Mesothelial cell of epicardium (in vitro differentiated cells): ENCODE results near the gene CENPB. TPM values are rescaled to one million over a fixed set of nuclear protein-coding genes. Genes with fewer than 3 reads are reported as not detected.

Experiments
- DNase-seq, 2 experiments: peaks; one replicate each; pipeline ENCODE4 v3.0.0; 2021; ENCODE audit warnings: low spot score in 2 of 2; ENCODE audit not compliant: unreplicated experiment in 2 of 2
- H3K27ac Mint-ChIP-seq: 2 replicates; pipeline ENCODE4 v1.8.0; 2021; ENCODE audit warnings: mixed read lengths
- H3K27me3 Mint-ChIP-seq: 2 replicates; pipeline ENCODE4 v1.8.0; 2021; ENCODE audit warnings: low read depth, mixed read lengths
- H3K36me3 Mint-ChIP-seq: 2 replicates; pipeline ENCODE4 v1.8.0; 2021; ENCODE audit warnings: mixed read lengths
- H3K4me1 Mint-ChIP-seq: 2 replicates; pipeline ENCODE4 v1.8.0; 2021; ENCODE audit warnings: mixed read lengths
- H3K4me3 Mint-ChIP-seq: 2 replicates; pipeline ENCODE4 v1.8.0; 2021; ENCODE audit warnings: mild to moderate bottlenecking, moderate library complexity, mixed read lengths
- H3K9me3 Mint-ChIP-seq: 2 replicates; pipeline ENCODE4 v1.8.0; 2021; ENCODE audit warnings: mixed read lengths
- total RNA-seq: library from RNA; stranded (reverse); gene quantifications from 3 replicates; pipeline ENCODE4 v1.2.1, GENCODE V29; 2021
- TF ChIP-seq, protein P1 (sequence below): fragments of 200-600 bp; sonication (generic); IDR thresholded peaks from one replicate; pipeline ENCODE4 v1.5.0; 2021; ENCODE audit warnings: antibody characterized with exemption; ENCODE audit not compliant: unreplicated experiment

Gene CENPB
- total RNA-seq, 1 donor from 2014 or later: 63.0 TPM

GRCh38 chr20:3758566-3758965, 28.0 kb downstream of the CENPB start:
- Mint-ChIP-seq H3K27me3 (no peaks in the 10 kb centered on the region), H3K4me3 (no peak overlapping the region), H3K4me1 (peaks cover 6% of the 10 kb centered on the region), H3K9me3 (no peaks in the 10 kb centered on the region), H3K27ac (no peak overlapping the region), H3K36me3 (peaks cover 6% of the 10 kb centered on the region)
- TF ChIP-seq, protein P1, sequence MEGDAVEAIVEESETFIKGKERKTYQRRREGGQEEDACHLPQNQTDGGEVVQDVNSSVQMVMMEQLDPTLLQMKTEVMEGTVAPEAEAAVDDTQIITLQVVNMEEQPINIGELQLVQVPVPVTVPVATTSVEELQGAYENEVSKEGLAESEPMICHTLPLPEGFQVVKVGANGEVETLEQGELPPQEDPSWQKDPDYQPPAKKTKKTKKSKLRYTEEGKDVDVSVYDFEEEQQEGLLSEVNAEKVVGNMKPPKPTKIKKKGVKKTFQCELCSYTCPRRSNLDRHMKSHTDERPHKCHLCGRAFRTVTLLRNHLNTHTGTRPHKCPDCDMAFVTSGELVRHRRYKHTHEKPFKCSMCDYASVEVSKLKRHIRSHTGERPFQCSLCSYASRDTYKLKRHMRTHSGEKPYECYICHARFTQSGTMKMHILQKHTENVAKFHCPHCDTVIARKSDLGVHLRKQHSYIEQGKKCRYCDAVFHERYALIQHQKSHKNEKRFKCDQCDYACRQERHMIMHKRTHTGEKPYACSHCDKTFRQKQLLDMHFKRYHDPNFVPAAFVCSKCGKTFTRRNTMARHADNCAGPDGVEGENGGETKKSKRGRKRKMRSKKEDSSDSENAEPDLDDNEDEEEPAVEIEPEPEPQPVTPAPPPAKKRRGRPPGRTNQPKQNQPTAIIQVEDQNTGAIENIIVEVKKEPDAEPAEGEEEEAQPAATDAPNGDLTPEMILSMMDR: no peak
- DNase-seq: no peak

- Mint-ChIP-seq H3K4me3 (no peak overlapping the region), H3K27ac (no peak overlapping the region), H3K9me3 (no peaks in the 10 kb centered on the region), H3K27me3 (peaks cover 7% of the 10 kb centered on the region), H3K36me3 (peaks cover 6% of the 10 kb centered on the region), H3K4me1 (peaks cover 6% of the 10 kb centered on the region)
- DNase-seq: no peak
- TF ChIP-seq, protein P1: no peak
These were observed 29.3 kb downstream of the CENPB start for GRCh38 chr20:3757268-3757667.

- H3K4me3 Mint-ChIP-seq: no peak overlapping the region
- no peak overlapping the region for H3K27ac Mint-ChIP-seq
- H3K4me1 Mint-ChIP-seq: peaks cover 5% of the 10 kb centered on the region
- TF ChIP-seq, protein P1: no peak
- H3K27me3 Mint-ChIP-seq: peaks cover 15% of the 10 kb centered on the region
- peaks cover 6% of the 10 kb centered on the region for H3K36me3 Mint-ChIP-seq
- DNase-seq: peak in 1 of 2 experiments; percentile 8
- no peaks in the 10 kb centered on the region for H3K9me3 Mint-ChIP-seq
These were observed 30.6 kb downstream of the CENPB start for GRCh38 chr20:3755814-3756480.

GRCh38 chr20:3755269-3755668, 31.3 kb downstream of the CENPB start:
- Mint-ChIP-seq H3K9me3 (no peaks in the 10 kb centered on the region), H3K36me3 (peaks cover 6% of the 10 kb centered on the region), H3K27ac (no peak overlapping the region), H3K4me1 (no peaks in the 10 kb centered on the region), H3K27me3 (peaks cover 22% of the 10 kb centered on the region), H3K4me3 (no peak overlapping the region)
- DNase-seq: peak in 1 of 2 experiments; percentile 7
- TF ChIP-seq, protein P1: no peak

DNA sequence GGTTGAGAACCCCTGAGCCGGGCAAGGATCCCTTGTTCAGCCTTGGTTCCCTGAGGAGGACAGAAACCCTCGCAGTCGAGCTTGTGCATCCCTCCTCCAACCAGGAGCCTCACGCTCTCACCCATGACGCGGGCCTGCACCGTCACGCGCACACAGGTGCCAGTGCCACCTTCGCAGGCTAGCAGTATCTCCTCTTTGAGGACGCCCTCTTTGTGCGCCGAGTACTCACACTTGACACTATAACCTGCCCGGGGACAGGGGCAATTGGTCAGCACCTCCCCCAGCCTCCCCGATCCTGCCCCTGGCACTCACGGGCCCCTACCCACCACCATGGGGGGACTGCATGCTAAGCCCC, 32.3 kb downstream of the CENPB start:
- Mint-ChIP-seq H3K4me1 (peaks cover 4% of the 10 kb centered on the region), H3K4me3 (no peak overlapping the region), H3K27ac (no peak overlapping the region), H3K9me3 (no peaks in the 10 kb centered on the region), H3K27me3 (peaks cover 31% of the 10 kb centered on the region), H3K36me3 (peaks cover 6% of the 10 kb centered on the region)
- no peak for DNase-seq
- TF ChIP-seq, protein P1: no peak
